ENCODE data around the gene CCNG2.

The CCNG2 gene

DNA sequence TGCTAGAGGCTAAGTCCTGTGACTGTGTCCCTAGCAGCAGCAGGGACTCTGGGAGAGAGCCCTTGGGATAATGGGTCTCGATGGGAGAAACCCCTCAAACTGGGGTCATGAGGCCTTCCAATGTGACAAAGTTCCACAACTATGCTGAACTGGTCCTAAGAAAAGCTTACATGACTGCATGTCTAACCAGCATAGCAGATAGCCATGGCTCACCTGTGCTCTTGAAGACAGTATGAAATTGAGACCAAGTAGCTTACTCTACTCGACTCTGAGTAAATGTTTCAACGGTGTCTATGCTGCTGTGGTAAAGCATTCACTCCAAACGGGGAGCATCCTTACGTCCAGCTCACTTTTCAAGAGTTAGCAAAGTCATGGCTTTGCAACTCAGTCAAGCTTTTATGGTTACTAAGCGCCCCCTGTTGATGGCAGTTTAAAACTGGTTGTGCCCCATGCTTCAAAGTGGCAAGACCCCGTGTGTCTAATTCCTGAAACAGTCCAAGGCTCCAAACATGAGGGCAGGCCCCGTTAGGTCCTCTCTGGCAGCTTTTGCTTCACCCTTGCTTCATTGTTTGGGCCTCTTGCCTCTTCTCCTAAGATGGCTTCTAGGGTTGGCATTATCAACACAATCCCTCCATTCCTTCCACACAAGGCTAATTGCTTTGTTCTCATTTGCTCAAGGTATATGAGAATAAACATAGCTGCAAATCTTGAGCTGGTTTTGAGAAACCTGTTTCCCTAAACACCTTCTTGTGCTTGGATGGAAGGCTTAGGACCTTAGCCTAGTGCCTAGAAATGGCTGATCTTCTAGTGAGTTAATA, 46.6 kb downstream of the CCNG2 start:
- Histone ChIP-seq H4K20me1 (ENCODE audit: insufficient read depth, low read length) (no peaks in the 10 kb centered on the region), H3K9me3 (replicated peaks; ENCODE audit: insufficient read depth, low read length) (no peaks in the 10 kb centered on the region), H3K27me3 (replicated peaks; ENCODE audit: insufficient read depth, low read length) (no peaks in the 10 kb centered on the region), H3K4me1 (ENCODE audit: low read length) (no peaks in the 10 kb centered on the region), H3K36me3 (replicated peaks; ENCODE audit: insufficient read depth, low read length) (no peaks in the 10 kb centered on the region), H3F3A (ENCODE audit: insufficient read depth, low read length) (no peaks in the 10 kb centered on the region), H3K27ac (ENCODE audit: low read length) (no peak overlapping the region), H3K9ac (ENCODE audit: low read length) (no peak overlapping the region), H2AFZ (ENCODE audit: low read length) (no peak overlapping the region), H3K79me2 (ENCODE audit: low read length) (no peaks in the 10 kb centered on the region), H3K4me3 (ENCODE audit: low read length) (no peak overlapping the region), H3K9me2 (replicated peaks; ENCODE audit: insufficient read depth, low read length) (no peaks in the 10 kb centered on the region), H3K4me2 (ENCODE audit: low read depth, low read length) (no peak overlapping the region)
- peak; percentile 81 for DNase-seq
- TF ChIP-seq, protein P1, sequence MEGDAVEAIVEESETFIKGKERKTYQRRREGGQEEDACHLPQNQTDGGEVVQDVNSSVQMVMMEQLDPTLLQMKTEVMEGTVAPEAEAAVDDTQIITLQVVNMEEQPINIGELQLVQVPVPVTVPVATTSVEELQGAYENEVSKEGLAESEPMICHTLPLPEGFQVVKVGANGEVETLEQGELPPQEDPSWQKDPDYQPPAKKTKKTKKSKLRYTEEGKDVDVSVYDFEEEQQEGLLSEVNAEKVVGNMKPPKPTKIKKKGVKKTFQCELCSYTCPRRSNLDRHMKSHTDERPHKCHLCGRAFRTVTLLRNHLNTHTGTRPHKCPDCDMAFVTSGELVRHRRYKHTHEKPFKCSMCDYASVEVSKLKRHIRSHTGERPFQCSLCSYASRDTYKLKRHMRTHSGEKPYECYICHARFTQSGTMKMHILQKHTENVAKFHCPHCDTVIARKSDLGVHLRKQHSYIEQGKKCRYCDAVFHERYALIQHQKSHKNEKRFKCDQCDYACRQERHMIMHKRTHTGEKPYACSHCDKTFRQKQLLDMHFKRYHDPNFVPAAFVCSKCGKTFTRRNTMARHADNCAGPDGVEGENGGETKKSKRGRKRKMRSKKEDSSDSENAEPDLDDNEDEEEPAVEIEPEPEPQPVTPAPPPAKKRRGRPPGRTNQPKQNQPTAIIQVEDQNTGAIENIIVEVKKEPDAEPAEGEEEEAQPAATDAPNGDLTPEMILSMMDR (IDR thresholded peaks at IDR 0.05; ENCODE audit: low read length) = peak; percentile 82
- TF ChIP-seq EZH2 (optimal IDR thresholded peaks at IDR 0.05; ENCODE audit: low read depth, low read length) = no peak

DNA sequence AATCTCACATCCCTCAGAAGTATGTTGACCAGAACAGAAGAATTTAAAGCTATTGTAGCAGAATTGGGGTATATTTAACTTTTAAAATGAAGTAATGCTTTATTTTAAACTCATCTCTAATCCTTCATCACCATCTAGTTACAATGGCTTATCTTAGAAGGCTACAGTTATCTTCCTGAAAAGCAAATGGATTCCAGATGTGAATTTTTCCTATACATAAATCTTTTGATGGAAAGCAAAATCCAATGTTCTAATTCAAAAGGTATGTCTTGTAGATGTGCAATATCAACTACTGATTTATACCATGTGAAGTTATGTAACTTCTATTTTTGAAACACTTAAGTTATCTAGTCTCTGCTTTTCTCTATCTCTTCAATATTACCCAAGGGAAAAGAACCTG, 47.6 kb downstream of the CCNG2 start:
- H3K27me3 ChIP-seq (replicated peaks; ENCODE audit: insufficient read depth, low read length) = no peaks in the 10 kb centered on the region
- no peak overlapping the region for H3K9ac ChIP-seq (ENCODE audit: low read length)
- no peaks in the 10 kb centered on the region for H3K9me3 ChIP-seq (replicated peaks; ENCODE audit: insufficient read depth, low read length)
- TF ChIP-seq, protein P1 (IDR thresholded peaks at IDR 0.05; ENCODE audit: low read length) = no peak
- no peak for TF ChIP-seq EZH2 (optimal IDR thresholded peaks at IDR 0.05; ENCODE audit: low read depth, low read length)
- no peak for TF ChIP-seq EZH2phosphoT487 (IDR thresholded peaks at IDR 0.05; ENCODE audit: low read length)
- no peaks in the 10 kb centered on the region for H3K4me1 ChIP-seq (ENCODE audit: low read length)
- no peak for DNase-seq
- no peak overlapping the region for H3K4me3 ChIP-seq (ENCODE audit: low read length)
- no peaks in the 10 kb centered on the region for H3F3A ChIP-seq (ENCODE audit: insufficient read depth, low read length)
- H3K9me2 ChIP-seq (replicated peaks; ENCODE audit: insufficient read depth, low read length) = no peaks in the 10 kb centered on the region
- H4K20me1 ChIP-seq (ENCODE audit: insufficient read depth, low read length) = no peaks in the 10 kb centered on the region
- no peaks in the 10 kb centered on the region for H3K36me3 ChIP-seq (replicated peaks; ENCODE audit: insufficient read depth, low read length)
- H3K4me2 ChIP-seq (ENCODE audit: low read depth, low read length) = no peak overlapping the region
- no peaks in the 10 kb centered on the region for H3K79me2 ChIP-seq (ENCODE audit: low read length)
- no peak overlapping the region for H3K27ac ChIP-seq (ENCODE audit: low read length)
- H2AFZ ChIP-seq (ENCODE audit: low read length) = no peak overlapping the region

DNA sequence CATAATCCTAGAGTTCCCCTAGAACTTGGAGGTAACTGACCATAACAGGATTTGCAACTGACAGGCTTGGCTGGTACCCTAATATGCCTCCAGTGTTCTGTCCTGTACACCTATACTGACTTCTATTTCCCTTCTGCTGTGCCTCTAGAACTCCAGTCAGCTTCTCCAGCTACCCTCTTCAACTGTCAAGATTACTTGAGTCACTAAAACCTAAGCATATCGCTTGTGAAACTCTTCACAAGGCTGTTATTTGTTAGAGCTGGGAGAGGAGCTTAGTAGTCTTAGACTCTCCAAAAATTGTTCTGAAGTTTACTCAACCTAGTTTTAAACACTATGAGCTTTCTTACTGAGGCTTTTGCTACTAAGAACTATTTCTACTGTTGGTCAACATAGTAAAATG, 52.0 kb downstream of the CCNG2 start:
- TF ChIP-seq EZH2phosphoT487 (IDR thresholded peaks at IDR 0.05; ENCODE audit: low read length) = no peak
- no peak for TF ChIP-seq EZH2 (optimal IDR thresholded peaks at IDR 0.05; ENCODE audit: low read depth, low read length)
- TF ChIP-seq, protein P1 (IDR thresholded peaks at IDR 0.05; ENCODE audit: low read length) = no peak
- H3K4me3 ChIP-seq (ENCODE audit: low read length) = no peak overlapping the region
- H3K9ac ChIP-seq (ENCODE audit: low read length) = no peak overlapping the region
- no peak overlapping the region for H3K4me2 ChIP-seq (ENCODE audit: low read depth, low read length)
- H3K9me2 ChIP-seq (replicated peaks; ENCODE audit: insufficient read depth, low read length) = no peaks in the 10 kb centered on the region
- H3K79me2 ChIP-seq (ENCODE audit: low read length) = no peaks in the 10 kb centered on the region
- no peak overlapping the region for H2AFZ ChIP-seq (ENCODE audit: low read length)
- H3K4me1 ChIP-seq (ENCODE audit: low read length) = no peaks in the 10 kb centered on the region
- no peaks in the 10 kb centered on the region for H3K27me3 ChIP-seq (replicated peaks; ENCODE audit: insufficient read depth, low read length)
- H3K9me3 ChIP-seq (replicated peaks; ENCODE audit: insufficient read depth, low read length) = no peaks in the 10 kb centered on the region
- no peak overlapping the region for H3K27ac ChIP-seq (ENCODE audit: low read length)
- no peaks in the 10 kb centered on the region for H4K20me1 ChIP-seq (ENCODE audit: insufficient read depth, low read length)
- no peak for DNase-seq
- no peaks in the 10 kb centered on the region for H3F3A ChIP-seq (ENCODE audit: insufficient read depth, low read length)
- H3K36me3 ChIP-seq (replicated peaks; ENCODE audit: insufficient read depth, low read length) = no peaks in the 10 kb centered on the region
